ENCODE measurements around the gene UCN2.

UCN2 gene

DNA sequence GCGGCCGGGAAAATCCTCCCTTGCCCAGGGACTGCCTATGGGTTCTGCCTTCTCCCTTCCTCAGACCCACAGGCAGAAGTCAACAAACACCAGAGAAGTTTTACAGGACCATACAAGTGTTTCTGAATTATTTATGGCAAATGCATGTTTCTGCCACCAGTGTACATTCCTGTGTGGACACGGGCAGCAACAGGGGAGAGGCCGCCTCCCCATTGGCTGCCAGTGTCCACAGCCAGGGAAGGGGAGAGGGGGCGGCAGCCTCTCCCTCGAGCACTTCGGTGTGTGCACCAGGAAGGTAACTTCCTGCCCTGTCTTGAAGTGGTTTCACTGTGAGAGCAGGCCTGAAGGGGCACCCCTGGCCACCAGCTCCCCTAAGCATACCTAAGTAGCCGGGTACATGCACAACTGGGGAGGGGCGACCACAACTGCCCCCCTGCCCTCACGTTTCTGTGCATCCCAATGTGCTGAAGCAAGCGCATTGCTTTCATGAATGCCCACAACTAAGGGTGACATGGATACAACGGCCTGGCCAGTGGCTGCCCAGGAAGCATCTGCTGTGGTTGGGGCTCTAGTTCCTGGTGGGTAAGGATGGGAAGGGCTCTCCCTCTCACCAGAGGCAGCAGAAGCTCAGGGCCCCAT is 44.8 kb downstream of the UCN2 start:
- TF ChIP-seq, protein P1, sequence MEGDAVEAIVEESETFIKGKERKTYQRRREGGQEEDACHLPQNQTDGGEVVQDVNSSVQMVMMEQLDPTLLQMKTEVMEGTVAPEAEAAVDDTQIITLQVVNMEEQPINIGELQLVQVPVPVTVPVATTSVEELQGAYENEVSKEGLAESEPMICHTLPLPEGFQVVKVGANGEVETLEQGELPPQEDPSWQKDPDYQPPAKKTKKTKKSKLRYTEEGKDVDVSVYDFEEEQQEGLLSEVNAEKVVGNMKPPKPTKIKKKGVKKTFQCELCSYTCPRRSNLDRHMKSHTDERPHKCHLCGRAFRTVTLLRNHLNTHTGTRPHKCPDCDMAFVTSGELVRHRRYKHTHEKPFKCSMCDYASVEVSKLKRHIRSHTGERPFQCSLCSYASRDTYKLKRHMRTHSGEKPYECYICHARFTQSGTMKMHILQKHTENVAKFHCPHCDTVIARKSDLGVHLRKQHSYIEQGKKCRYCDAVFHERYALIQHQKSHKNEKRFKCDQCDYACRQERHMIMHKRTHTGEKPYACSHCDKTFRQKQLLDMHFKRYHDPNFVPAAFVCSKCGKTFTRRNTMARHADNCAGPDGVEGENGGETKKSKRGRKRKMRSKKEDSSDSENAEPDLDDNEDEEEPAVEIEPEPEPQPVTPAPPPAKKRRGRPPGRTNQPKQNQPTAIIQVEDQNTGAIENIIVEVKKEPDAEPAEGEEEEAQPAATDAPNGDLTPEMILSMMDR (IDR thresholded peaks at IDR 0.05; ENCODE audit: poor library complexity, severe bottlenecking): no peak
- Histone ChIP-seq H3K9me3 (ENCODE audit: severe bottlenecking) (no peaks in the 10 kb centered on the region), H3K36me3 (ENCODE audit: low read depth) (peaks cover 6% of the 10 kb centered on the region; the same call in 1 of the 2 replicates), H3K4me3 (ENCODE audit: severe bottlenecking) (no peak overlapping the region), H3K4me1 (ENCODE audit: insufficient read depth, poor library complexity, severe bottlenecking) (no peaks in the 10 kb centered on the region), H3K27me3 (ENCODE audit: insufficient read depth, poor library complexity, severe bottlenecking) (no peaks in the 10 kb centered on the region), H3K27ac (ENCODE audit: poor library complexity, severe bottlenecking) (no peak overlapping the region)
- no peak for ATAC-seq (ENCODE audit: low read depth)
- DNase-seq (ENCODE audit: low spot score): no peak

DNA sequence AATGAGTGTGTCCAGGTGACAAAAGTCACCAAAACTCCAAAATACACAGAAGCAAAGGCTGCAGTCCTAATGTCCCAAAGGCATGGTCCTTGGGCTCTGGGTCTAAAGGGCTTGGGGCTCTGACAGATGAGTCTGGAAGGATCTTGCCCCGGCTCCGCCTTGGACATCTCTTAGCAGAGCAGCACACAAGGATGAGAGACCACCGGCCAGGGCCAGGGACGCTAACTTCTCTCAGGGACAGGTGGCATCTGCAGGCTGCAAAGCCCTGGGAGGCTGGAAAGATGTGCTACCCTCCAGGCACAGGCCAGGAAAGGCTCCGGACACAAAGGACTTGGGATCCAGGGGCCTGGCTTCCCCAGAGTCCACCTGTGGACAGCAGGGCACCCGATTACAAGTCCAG is 45.5 kb downstream of the UCN2 start:
- Histone ChIP-seq H3K27ac (ENCODE audit: poor library complexity, severe bottlenecking) (no peak overlapping the region), H3K4me1 (ENCODE audit: insufficient read depth, poor library complexity, severe bottlenecking) (no peaks in the 10 kb centered on the region), H3K36me3 (ENCODE audit: low read depth) (peaks cover 6% of the 10 kb centered on the region; the same call in 1 of the 2 replicates), H3K4me3 (ENCODE audit: severe bottlenecking) (no peak overlapping the region), H3K9me3 (ENCODE audit: severe bottlenecking) (no peaks in the 10 kb centered on the region), H3K27me3 (ENCODE audit: insufficient read depth, poor library complexity, severe bottlenecking) (no peaks in the 10 kb centered on the region)
- ATAC-seq (ENCODE audit: low read depth) (no peak), DNase-seq (ENCODE audit: low spot score) (no peak)
- TF ChIP-seq, protein P1 (IDR thresholded peaks at IDR 0.05; ENCODE audit: poor library complexity, severe bottlenecking): no peak

DNA sequence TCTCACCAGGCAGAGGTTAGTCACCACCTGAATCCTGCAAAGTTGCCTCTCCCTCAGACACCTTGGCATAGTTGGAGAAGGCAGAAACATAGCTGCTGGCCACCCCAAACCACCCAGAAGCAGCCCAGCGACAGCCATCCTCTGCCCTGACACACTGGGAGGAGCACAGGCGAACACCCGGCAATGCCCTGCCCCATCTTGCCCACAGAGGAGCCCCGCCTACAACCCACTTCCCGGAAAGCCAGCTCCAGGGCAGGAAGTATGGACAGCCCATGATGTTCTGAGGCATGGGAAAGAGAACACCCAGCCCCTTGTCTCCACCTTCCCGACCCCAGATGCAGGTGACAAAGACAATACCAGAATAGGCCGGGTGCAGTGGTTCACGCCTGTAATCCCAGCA is 47.0 kb downstream of the UCN2 start:
- ATAC-seq (ENCODE audit: low read depth) (peak; percentile 47; the same call in 2 of the 3 replicates), DNase-seq (ENCODE audit: low spot score) (no peak)
- H3K4me1 ChIP-seq (ENCODE audit: insufficient read depth, poor library complexity, severe bottlenecking): no peaks in the 10 kb centered on the region
- TF ChIP-seq, protein P1 (IDR thresholded peaks at IDR 0.05; ENCODE audit: poor library complexity, severe bottlenecking): no peak
- no peak overlapping the region for H3K4me3 ChIP-seq (ENCODE audit: severe bottlenecking)
- H3K27me3 ChIP-seq (ENCODE audit: insufficient read depth, poor library complexity, severe bottlenecking): no peaks in the 10 kb centered on the region
- no peaks in the 10 kb centered on the region for H3K9me3 ChIP-seq (ENCODE audit: severe bottlenecking)
- H3K36me3 ChIP-seq (ENCODE audit: low read depth): no peaks in the 10 kb centered on the region
- H3K27ac ChIP-seq (ENCODE audit: poor library complexity, severe bottlenecking): no peak overlapping the region

DNA sequence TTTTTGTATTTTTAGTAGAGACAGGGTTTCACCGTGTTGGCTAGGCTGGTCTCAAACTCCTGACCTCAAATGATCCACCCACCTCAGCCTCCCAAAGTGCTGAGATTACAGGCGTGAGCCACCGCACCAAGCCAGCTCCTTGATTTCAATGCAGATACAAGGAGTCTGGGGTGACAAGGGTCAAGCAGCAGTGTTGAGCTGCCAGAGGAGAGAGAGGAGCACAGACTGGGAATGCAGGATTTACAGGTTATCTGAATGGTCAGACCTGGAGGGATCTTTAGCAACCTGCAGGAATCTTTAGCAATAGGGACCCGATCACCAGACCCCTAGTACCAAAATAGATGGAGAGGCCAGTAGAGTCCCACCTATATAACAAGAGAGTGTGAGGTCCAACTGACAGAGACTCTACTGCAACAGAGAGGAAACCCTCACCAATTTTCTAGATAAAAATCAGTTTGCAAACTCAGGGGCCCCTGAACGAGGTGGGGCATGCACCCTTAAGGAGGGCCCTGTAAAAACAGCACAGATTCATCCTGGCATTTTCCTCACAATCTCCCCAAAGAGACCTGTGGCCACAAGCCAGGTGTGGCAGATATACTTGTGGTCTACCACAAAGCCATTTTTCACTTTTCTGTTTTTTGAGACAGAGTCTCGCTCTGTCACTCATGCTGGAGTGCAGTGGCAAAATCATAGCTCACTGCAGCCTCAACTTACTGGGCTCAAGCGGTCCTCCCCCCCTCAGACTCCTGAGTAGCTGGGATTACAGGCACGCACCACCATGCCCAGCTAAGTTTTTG is 49.0 kb downstream of the UCN2 start:
- Histone ChIP-seq H3K27me3 (ENCODE audit: insufficient read depth, poor library complexity, severe bottlenecking) (no peaks in the 10 kb centered on the region), H3K4me1 (ENCODE audit: insufficient read depth, poor library complexity, severe bottlenecking) (no peaks in the 10 kb centered on the region), H3K27ac (ENCODE audit: poor library complexity, severe bottlenecking) (no peak overlapping the region), H3K9me3 (ENCODE audit: severe bottlenecking) (no peaks in the 10 kb centered on the region), H3K4me3 (ENCODE audit: severe bottlenecking) (no peak overlapping the region), H3K36me3 (ENCODE audit: low read depth) (no peaks in the 10 kb centered on the region)
- DNase-seq (ENCODE audit: low spot score): no peak
- TF ChIP-seq, protein P1 (IDR thresholded peaks at IDR 0.05; ENCODE audit: poor library complexity, severe bottlenecking): no peak
- no peak for ATAC-seq (ENCODE audit: low read depth)
